HPDE6-E6E7 (cell line): ENCODE data around the gene STX1A.

ENCODE experiments used
- DNase-seq: peaks from one replicate; pipeline ENCODE4 v3.0.0; 2011; ENCODE audit warnings: missing footprints; ENCODE audit errors: extremely low spot score

The STX1A gene

GRCh38 chr7:73707045-73707631, 12.3 kb downstream of the STX1A start:
- DNase-seq: peak; percentile 38

- DNase-seq: peak; percentile 69
Observed at GRCh38 chr7:73706126-73707044, 13.1 kb downstream of the STX1A start.

- DNase-seq: no peak
Observed at GRCh38 chr7:73705551-73705920, 13.9 kb downstream of the STX1A start.

GRCh38 chr7:73704640-73705550, 14.6 kb downstream of the STX1A start:
- no peak for DNase-seq

- no peak for DNase-seq
Observed at GRCh38 chr7:73703757-73704639, 15.5 kb downstream of the STX1A start.

GRCh38 chr7:73703225-73703624, 16.2 kb downstream of the STX1A start:
- DNase-seq: no peak

GRCh38 chr7:73702665-73703064, 16.8 kb downstream of the STX1A start:
- no peak for DNase-seq

GRCh38 chr7:73702226-73702625, 17.2 kb downstream of the STX1A start:
- DNase-seq: no peak

- DNase-seq: no peak
Observed at GRCh38 chr7:73701357-73701995, 18.0 kb downstream of the STX1A start.

GRCh38 chr7:73700581-73701134, 18.8 kb downstream of the STX1A start:
- no peak for DNase-seq

GRCh38 chr7:73700069-73700423, 19.4 kb downstream of the STX1A start:
- no peak for DNase-seq

GRCh38 chr7:73699370-73700068, 19.9 kb downstream of the STX1A start:
- DNase-seq: no peak

- no peak for DNase-seq
Observed at GRCh38 chr7:73698410-73698809, 21.1 kb downstream of the STX1A start.

- no peak for DNase-seq
Observed at GRCh38 chr7:73696372-73696771, 23.1 kb downstream of the STX1A start.

GRCh38 chr7:73690646-73691045, 28.8 kb downstream of the STX1A start:
- no peak for DNase-seq

- DNase-seq: no peak
Observed at GRCh38 chr7:73688288-73688687, 31.2 kb downstream of the STX1A start.

- DNase-seq: no peak
Observed at GRCh38 chr7:73685311-73685710, 34.2 kb downstream of the STX1A start.

GRCh38 chr7:73683788-73684693, 35.4 kb downstream of the STX1A start:
- no peak for DNase-seq
